Subcutaneous abdominal adipose tissue (tissue), 5 donors: ENCODE data around the gene EIF3F.
A peak's percentile ranks its signal among the peaks of the same experiment; 100 is the strongest.

Experiments used
- H3K27ac ChIP-seq: one replicate; pipeline ENCODE4 v1.7.0; 2013; ENCODE audit warnings: low read depth, mild to moderate bottlenecking, inconsistent platforms, low read length, moderate library complexity
- H3K27me3 ChIP-seq, 5 donors: one replicate each; pipeline ENCODE4 v1.7.0; 2013; ENCODE audit warnings: low read length in 5 of 5, inconsistent platforms in 1 of 5; ENCODE audit not compliant: control insufficient read depth in 5 of 5, insufficient read depth in 4 of 5
- H3K36me3 ChIP-seq, 5 donors: one replicate each; pipeline ENCODE4 v1.7.0; 2013; ENCODE audit warnings: low read length in 5 of 5; ENCODE audit not compliant: control insufficient read depth in 5 of 5, insufficient read depth in 5 of 5
- H3K4me1 ChIP-seq, 5 donors: one replicate each; pipeline ENCODE4 v1.7.0; 2013; ENCODE audit warnings: low read length in 5 of 5, mild to moderate bottlenecking in 3 of 5, moderate library complexity in 1 of 5; ENCODE audit not compliant: control insufficient read depth in 5 of 5, insufficient read depth in 5 of 5
- H3K4me3 ChIP-seq, 5 donors: one replicate each; pipeline ENCODE4 v1.7.0; 2013; ENCODE audit warnings: low read length in 5 of 5, low read depth in 1 of 5
- H3K9ac ChIP-seq, 5 donors: one replicate each; pipeline ENCODE4 v1.7.0; 2013; ENCODE audit warnings: low read length in 5 of 5, mild to moderate bottlenecking in 4 of 5, moderate library complexity in 3 of 5
- H3K9me3 ChIP-seq, 5 donors: one replicate each; pipeline ENCODE4 v1.7.0; 2013; ENCODE audit warnings: low read length in 5 of 5; ENCODE audit not compliant: control insufficient read depth in 5 of 5
- donor health status: healthy.
- donor health status: healthy.
- donor health status: healthy.
- donor health status: healthy.
- donor health status: healthy.

EIF3F gene

GRCh38 chr11:7986768-7987559 lies at the start of gene EIF3F:
TSS of gene EIF3F (plus strand) at chr11:7987337. CDS start at chr11:7987353, 16 bp downstream.
- H3K27ac ChIP-seq: peak within 1 kb of the TSS; percentile 66
- peaks cover 2 to 29% (median 27%) of the 10 kb centered on the region in 5 donors for H3K4me1 ChIP-seq
- no peaks in the 10 kb centered on the region for H3K27me3 ChIP-seq
- H3K9ac ChIP-seq: peak within 1 kb of the TSS; percentile 75 to 91 (median 84)
- H3K9me3 ChIP-seq: no peaks in the 10 kb centered on the region
- peaks cover 4 to 12% (median 8%) of the 10 kb centered on the region in 5 donors for H3K36me3 ChIP-seq
- H3K4me3 ChIP-seq: peak within 1 kb of the TSS; percentile 75 to 92 (median 87)

- no peak overlapping the region for H3K4me3 ChIP-seq
- H3K4me1 ChIP-seq: no peaks in the 10 kb centered on the region
- no peaks in the 10 kb centered on the region for H3K36me3 ChIP-seq
- no peaks in the 10 kb centered on the region for H3K27me3 ChIP-seq
- H3K27ac ChIP-seq: no peak overlapping the region
- no peak overlapping the region for H3K9ac ChIP-seq
- H3K9me3 ChIP-seq: peaks cover 13 to 35% (median 20%) of the 10 kb centered on the region in 5 donors
These were observed 46.0 kb upstream of the EIF3F start for GRCh38 chr11:7941146-7941545.

GRCh38 chr11:7941608-7942007 lies 45.5 kb upstream of the EIF3F start, which contains the start of gene OR10A3:
TSS of gene OR10A3 (minus strand) at chr11:7941708. CDS start at chr11:7939520, 2,188 bp downstream.
- no peaks in the 10 kb centered on the region for H3K4me1 ChIP-seq
- H3K4me3 ChIP-seq: no peak within 1 kb of the TSS
- no peak within 1 kb of the TSS for H3K9ac ChIP-seq
- peaks cover 13 to 35% (median 20%) of the 10 kb centered on the region in 5 donors for H3K9me3 ChIP-seq
- no peaks in the 10 kb centered on the region for H3K36me3 ChIP-seq
- no peak within 1 kb of the TSS for H3K27ac ChIP-seq
- H3K27me3 ChIP-seq: no peaks in the 10 kb centered on the region

- H3K27ac ChIP-seq: no peak overlapping the region
- H3K9me3 ChIP-seq: peaks cover 13 to 35% (median 20%) of the 10 kb centered on the region in 5 donors
- H3K36me3 ChIP-seq: no peaks in the 10 kb centered on the region
These were observed 43.0 kb upstream of the EIF3F start for GRCh38 chr11:7944123-7944522.

GRCh38 chr11:7949934-7950333 lies 37.2 kb upstream of the EIF3F start:
- H3K9me3 ChIP-seq: peaks cover 1 to 10% (median 6%) of the 10 kb centered on the region in 5 donors
- no peaks in the 10 kb centered on the region for H3K4me1 ChIP-seq
- H3K9ac ChIP-seq: no peak overlapping the region
- H3K27me3 ChIP-seq: peaks cover 0 to 3% (median 0%) of the 10 kb centered on the region in 5 donors
- no peak overlapping the region for H3K27ac ChIP-seq
- no peak overlapping the region for H3K4me3 ChIP-seq
- no peaks in the 10 kb centered on the region for H3K36me3 ChIP-seq

More at GRCh38 chr11:7944123-7944522, 43.0 kb upstream of the EIF3F start:
- Histone ChIP-seq H3K27me3 (peaks cover 0 to 3% (median 0%) of the 10 kb centered on the region in 5 donors), H3K9ac (no peak overlapping the region), H3K4me1 (no peaks in the 10 kb centered on the region), H3K4me3 (no peak overlapping the region)

- H3K4me1 ChIP-seq: no peaks in the 10 kb centered on the region
- H3K9me3 ChIP-seq: no peaks in the 10 kb centered on the region
- H3K27ac ChIP-seq: no peak overlapping the region
- peaks cover 0 to 3% (median 0%) of the 10 kb centered on the region in 5 donors for H3K27me3 ChIP-seq
- H3K4me3 ChIP-seq: no peak overlapping the region
- H3K9ac ChIP-seq: no peak overlapping the region
- no peaks in the 10 kb centered on the region for H3K36me3 ChIP-seq
These were observed 31.9 kb upstream of the EIF3F start for GRCh38 chr11:7955191-7955590.

- Histone ChIP-seq H3K27me3 (peaks cover 0 to 5% (median 2%) of the 10 kb centered on the region in 5 donors), H3K9me3 (no peaks in the 10 kb centered on the region), H3K4me1 (no peaks in the 10 kb centered on the region), H3K27ac (no peak overlapping the region), H3K36me3 (no peaks in the 10 kb centered on the region), H3K4me3 (no peak overlapping the region), H3K9ac (no peak overlapping the region)
These were observed 22.9 kb upstream of the EIF3F start for GRCh38 chr11:7964261-7964660.

- H3K27me3 ChIP-seq: peaks cover 0 to 5% (median 2%) of the 10 kb centered on the region in 5 donors
- no peaks in the 10 kb centered on the region for H3K36me3 ChIP-seq
- no peak overlapping the region for H3K27ac ChIP-seq
- no peak overlapping the region for H3K9ac ChIP-seq
- H3K4me1 ChIP-seq: no peaks in the 10 kb centered on the region
- no peak overlapping the region for H3K4me3 ChIP-seq
- H3K9me3 ChIP-seq: no peaks in the 10 kb centered on the region
These were observed 22.3 kb upstream of the EIF3F start for GRCh38 chr11:7964873-7965272.

- Histone ChIP-seq H3K27ac (no peak within 1 kb of the TSS), H3K4me3 (no peak within 1 kb of the TSS), H3K36me3 (no peaks in the 10 kb centered on the region), H3K4me1 (no peaks in the 10 kb centered on the region), H3K9ac (no peak within 1 kb of the TSS), H3K9me3 (no peaks in the 10 kb centered on the region), H3K27me3 (peaks cover 0 to 4% (median under 1%) of the 10 kb centered on the region in 5 donors)
These were observed 21.8 kb upstream of the EIF3F start, which contains the start of gene NLRP10 for GRCh38 chr11:7965386-7965785. TSS of gene NLRP10 (minus strand) at chr11:7965447. CDS start at chr11:7963495, 1,952 bp downstream.

GRCh38 chr11:7967097-7967496 lies 20.0 kb upstream of the EIF3F start:
- H3K9ac ChIP-seq: no peak overlapping the region
- no peak overlapping the region for H3K27ac ChIP-seq
- H3K27me3 ChIP-seq: no peaks in the 10 kb centered on the region
- H3K9me3 ChIP-seq: no peaks in the 10 kb centered on the region
- no peaks in the 10 kb centered on the region for H3K4me1 ChIP-seq
- H3K4me3 ChIP-seq: no peak overlapping the region
- H3K36me3 ChIP-seq: no peaks in the 10 kb centered on the region
